ENCODE measurements around the gene ANKRD30A. TPM values are rescaled to one million over a fixed set of nuclear protein-coding genes. Genes with fewer than 3 reads are reported as not detected.
"Not testable (repeated sequence)": the region's sequence is repeated elsewhere in the genome, so short reads cannot be mapped to it uniquely, and the experiment has no call there.

The ANKRD30A gene
- total RNA-seq, 1 donor from 2014 or later, result not detected

- no peak overlapping the region for H3K4me3 ChIP-seq
- H3K4me1 ChIP-seq, result no peaks in the 10 kb centered on the region
- no peak overlapping the region for H3K27ac ChIP-seq
- H3K9me3 ChIP-seq, result no peaks in the 10 kb centered on the region
- no peak for TF ChIP-seq POLR2A (IDR thresholded peaks at IDR 0.05)
- TF ChIP-seq POLR2AphosphoS5 (IDR thresholded peaks at IDR 0.05; ENCODE audit: insufficient read depth in 1 of 2, low read depth in 1 of 2), result no peak
- TF ChIP-seq CTCF (IDR thresholded peaks at IDR 0.05), result no peak
- no peaks in the 10 kb centered on the region for H3K36me3 ChIP-seq
- intact Hi-C loops (cut with DNase I), result no loop called here
- H3K27me3 ChIP-seq, result no peaks in the 10 kb centered on the region
- no peak for DNase-seq (ENCODE audit: extremely low spot score in 2 of 2)
These were observed 254.6 kb downstream of the ANKRD30A start for GRCh38 chr10:37379991-37380390.

GRCh38 chr10:37381271-37381670 lies 255.9 kb downstream of the ANKRD30A start:
- H3K36me3 ChIP-seq, result no peaks in the 10 kb centered on the region
- H3K27me3 ChIP-seq, result no peaks in the 10 kb centered on the region
- H3K4me3 ChIP-seq, result no peak overlapping the region
- no peaks in the 10 kb centered on the region for H3K4me1 ChIP-seq
- intact Hi-C loops (cut with DNase I), result no loop called here
- TF ChIP-seq POLR2AphosphoS5 (IDR thresholded peaks at IDR 0.05; ENCODE audit: insufficient read depth in 1 of 2, low read depth in 1 of 2), result no peak
- TF ChIP-seq POLR2A (IDR thresholded peaks at IDR 0.05), result no peak
- no peak for TF ChIP-seq CTCF (IDR thresholded peaks at IDR 0.05)
- DNase-seq (ENCODE audit: extremely low spot score in 2 of 2), result no peak
- H3K9me3 ChIP-seq, result no peaks in the 10 kb centered on the region
- H3K27ac ChIP-seq, result no peak overlapping the region

- Histone ChIP-seq H3K9me3 (no peaks in the 10 kb centered on the region), H3K4me1 (no peaks in the 10 kb centered on the region), H3K27me3 (no peaks in the 10 kb centered on the region), H3K36me3 (no peaks in the 10 kb centered on the region), H3K4me3 (no peak overlapping the region), H3K27ac (no peak overlapping the region)
- TF ChIP-seq POLR2AphosphoS5 (IDR thresholded peaks at IDR 0.05; ENCODE audit: insufficient read depth in 1 of 2, low read depth in 1 of 2), result no peak
- no peak for TF ChIP-seq POLR2A (IDR thresholded peaks at IDR 0.05)
- no peak for TF ChIP-seq CTCF (IDR thresholded peaks at IDR 0.05)
- intact Hi-C loops (cut with DNase I), result no loop called here
- no peak for DNase-seq (ENCODE audit: extremely low spot score in 2 of 2)
These were observed 259.5 kb downstream of the ANKRD30A start for GRCh38 chr10:37384923-37385322.

GRCh38 chr10:37390926-37391325 lies 265.5 kb downstream of the ANKRD30A start:
- no peak for DNase-seq (ENCODE audit: extremely low spot score in 2 of 2)
- TF ChIP-seq POLR2AphosphoS5 (IDR thresholded peaks at IDR 0.05; ENCODE audit: insufficient read depth in 1 of 2, low read depth in 1 of 2) (no peak), CTCF (IDR thresholded peaks at IDR 0.05) (no peak), POLR2A (IDR thresholded peaks at IDR 0.05) (no peak)
- no peak overlapping the region for H3K4me3 ChIP-seq
- no peaks in the 10 kb centered on the region for H3K27me3 ChIP-seq
- intact Hi-C loops (cut with DNase I), result no loop called here
- no peaks in the 10 kb centered on the region for H3K4me1 ChIP-seq
- no peak overlapping the region for H3K27ac ChIP-seq
- no peaks in the 10 kb centered on the region for H3K9me3 ChIP-seq
- no peaks in the 10 kb centered on the region for H3K36me3 ChIP-seq

GRCh38 chr10:37400774-37401173 lies 275.4 kb downstream of the ANKRD30A start:
- H3K27ac ChIP-seq; H3K9me3 ChIP-seq; intact Hi-C loops (cut with DNase I); H3K27me3 ChIP-seq; H3K36me3 ChIP-seq; H3K4me1 ChIP-seq; DNase-seq (ENCODE audit: extremely low spot score in 2 of 2); H3K4me3 ChIP-seq: not testable (repeated sequence)

GRCh38 chr10:37401225-37401624 lies 275.8 kb downstream of the ANKRD30A start:
- intact Hi-C loops (cut with DNase I), result no loop called here
- Histone ChIP-seq H3K9me3 (no peaks in the 10 kb centered on the region), H3K36me3 (no peaks in the 10 kb centered on the region), H3K27me3 (no peaks in the 10 kb centered on the region), H3K4me3 (no peak overlapping the region), H3K4me1 (no peaks in the 10 kb centered on the region), H3K27ac (no peak overlapping the region)
- no peak for DNase-seq (ENCODE audit: extremely low spot score in 2 of 2)
- TF ChIP-seq POLR2AphosphoS5 (IDR thresholded peaks at IDR 0.05; ENCODE audit: insufficient read depth in 1 of 2, low read depth in 1 of 2) (no peak), CTCF (IDR thresholded peaks at IDR 0.05) (no peak), POLR2A (IDR thresholded peaks at IDR 0.05) (no peak)

Data from vagina (tissue), 2 donors.